Measurements from ENCODE around the gene PPP1R12B.
A peak's percentile ranks its signal among the peaks of the same experiment; 100 is the strongest.

PPP1R12B gene, protein sequence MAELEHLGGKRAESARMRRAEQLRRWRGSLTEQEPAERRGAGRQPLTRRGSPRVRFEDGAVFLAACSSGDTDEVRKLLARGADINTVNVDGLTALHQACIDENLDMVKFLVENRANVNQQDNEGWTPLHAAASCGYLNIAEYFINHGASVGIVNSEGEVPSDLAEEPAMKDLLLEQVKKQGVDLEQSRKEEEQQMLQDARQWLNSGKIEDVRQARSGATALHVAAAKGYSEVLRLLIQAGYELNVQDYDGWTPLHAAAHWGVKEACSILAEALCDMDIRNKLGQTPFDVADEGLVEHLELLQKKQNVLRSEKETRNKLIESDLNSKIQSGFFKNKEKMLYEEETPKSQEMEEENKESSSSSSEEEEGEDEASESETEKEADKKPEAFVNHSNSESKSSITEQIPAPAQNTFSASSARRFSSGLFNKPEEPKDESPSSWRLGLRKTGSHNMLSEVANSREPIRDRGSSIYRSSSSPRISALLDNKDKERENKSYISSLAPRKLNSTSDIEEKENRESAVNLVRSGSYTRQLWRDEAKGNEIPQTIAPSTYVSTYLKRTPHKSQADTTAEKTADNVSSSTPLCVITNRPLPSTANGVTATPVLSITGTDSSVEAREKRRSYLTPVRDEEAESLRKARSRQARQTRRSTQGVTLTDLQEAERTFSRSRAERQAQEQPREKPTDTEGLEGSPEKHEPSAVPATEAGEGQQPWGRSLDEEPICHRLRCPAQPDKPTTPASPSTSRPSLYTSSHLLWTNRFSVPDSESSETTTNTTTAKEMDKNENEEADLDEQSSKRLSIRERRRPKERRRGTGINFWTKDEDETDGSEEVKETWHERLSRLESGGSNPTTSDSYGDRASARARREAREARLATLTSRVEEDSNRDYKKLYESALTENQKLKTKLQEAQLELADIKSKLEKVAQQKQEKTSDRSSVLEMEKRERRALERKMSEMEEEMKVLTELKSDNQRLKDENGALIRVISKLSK

DNA sequence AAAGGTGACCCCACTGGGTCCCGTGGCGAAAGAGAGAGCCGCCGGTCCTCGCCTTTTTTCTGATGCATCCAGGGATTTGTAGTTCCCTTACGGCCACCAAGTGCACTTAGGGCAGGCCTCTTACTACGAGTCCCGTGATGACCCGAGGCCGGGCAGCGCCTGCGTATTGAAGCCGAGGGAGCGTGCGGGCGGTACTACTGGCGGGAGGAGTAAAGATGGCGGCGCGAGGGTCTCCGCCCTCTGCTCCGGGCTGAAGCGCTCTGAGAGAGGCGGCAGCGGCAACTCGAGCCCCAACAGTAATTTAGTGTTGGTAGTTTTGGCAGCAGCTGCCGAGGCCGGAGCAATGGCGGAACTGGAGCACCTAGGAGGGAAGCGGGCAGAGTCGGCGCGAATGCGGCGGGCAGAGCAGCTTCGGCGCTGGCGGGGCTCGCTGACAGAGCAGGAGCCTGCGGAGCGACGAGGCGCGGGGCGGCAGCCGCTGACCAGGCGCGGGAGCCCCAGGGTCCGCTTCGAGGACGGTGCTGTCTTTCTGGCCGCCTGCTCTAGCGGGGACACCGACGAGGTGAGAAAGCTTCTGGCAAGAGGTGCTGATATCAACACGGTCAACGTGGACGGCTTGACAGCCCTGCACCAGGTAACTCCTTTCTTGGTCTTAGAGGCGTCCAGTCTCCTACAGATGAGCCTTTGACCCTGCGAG lies at the start of gene PPP1R12B:
Gene PPP1R12B (plus strand): TSS at position 191 of the 697 bp plus-strand sequence. CDS start 153 bp downstream, at position 344.
- ATAC-seq (ENCODE audit: low read depth) (peak; percentile 97), DNase-seq (ENCODE audit: low spot score) (peak; percentile 97)
- no peaks in the 10 kb centered on the region for H3K27me3 ChIP-seq (ENCODE audit: insufficient read depth, poor library complexity, severe bottlenecking)
- peak within 1 kb of the TSS; percentile 66 for H3K4me3 ChIP-seq (ENCODE audit: severe bottlenecking)
- H3K27ac ChIP-seq (ENCODE audit: poor library complexity, severe bottlenecking) = peak within 1 kb of the TSS; percentile 32
- TF ChIP-seq, protein P1, sequence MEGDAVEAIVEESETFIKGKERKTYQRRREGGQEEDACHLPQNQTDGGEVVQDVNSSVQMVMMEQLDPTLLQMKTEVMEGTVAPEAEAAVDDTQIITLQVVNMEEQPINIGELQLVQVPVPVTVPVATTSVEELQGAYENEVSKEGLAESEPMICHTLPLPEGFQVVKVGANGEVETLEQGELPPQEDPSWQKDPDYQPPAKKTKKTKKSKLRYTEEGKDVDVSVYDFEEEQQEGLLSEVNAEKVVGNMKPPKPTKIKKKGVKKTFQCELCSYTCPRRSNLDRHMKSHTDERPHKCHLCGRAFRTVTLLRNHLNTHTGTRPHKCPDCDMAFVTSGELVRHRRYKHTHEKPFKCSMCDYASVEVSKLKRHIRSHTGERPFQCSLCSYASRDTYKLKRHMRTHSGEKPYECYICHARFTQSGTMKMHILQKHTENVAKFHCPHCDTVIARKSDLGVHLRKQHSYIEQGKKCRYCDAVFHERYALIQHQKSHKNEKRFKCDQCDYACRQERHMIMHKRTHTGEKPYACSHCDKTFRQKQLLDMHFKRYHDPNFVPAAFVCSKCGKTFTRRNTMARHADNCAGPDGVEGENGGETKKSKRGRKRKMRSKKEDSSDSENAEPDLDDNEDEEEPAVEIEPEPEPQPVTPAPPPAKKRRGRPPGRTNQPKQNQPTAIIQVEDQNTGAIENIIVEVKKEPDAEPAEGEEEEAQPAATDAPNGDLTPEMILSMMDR (IDR thresholded peaks at IDR 0.05; ENCODE audit: poor library complexity, severe bottlenecking) = no peak
- H3K4me1 ChIP-seq (ENCODE audit: insufficient read depth, poor library complexity, severe bottlenecking) = peaks cover 7% of the 10 kb centered on the region
- H3K9me3 ChIP-seq (ENCODE audit: severe bottlenecking) = no peaks in the 10 kb centered on the region
- H3K36me3 ChIP-seq (ENCODE audit: low read depth) = no peaks in the 10 kb centered on the region

DNA sequence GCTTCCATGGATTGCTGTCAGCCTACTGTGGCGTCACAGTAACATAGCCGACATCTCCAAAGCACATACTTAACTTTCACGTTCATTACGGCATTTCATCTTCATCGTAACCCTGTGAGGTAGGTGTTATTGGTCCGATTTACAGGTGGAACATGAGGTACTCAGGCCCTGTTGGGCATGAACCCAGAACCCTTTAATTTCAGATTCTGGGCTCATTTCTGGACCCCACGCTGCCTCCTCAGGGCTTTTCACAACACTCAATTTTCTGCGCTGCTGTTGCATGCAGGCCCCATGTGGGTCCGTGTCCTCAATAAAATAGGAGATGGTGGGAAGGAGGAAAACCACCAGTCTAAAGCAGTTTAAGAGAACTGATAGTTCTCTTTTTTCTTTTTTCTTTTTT lies 46.3 kb upstream of the PPP1R12B start:
- Histone ChIP-seq H3K4me1 (ENCODE audit: insufficient read depth, poor library complexity, severe bottlenecking) (no peaks in the 10 kb centered on the region), H3K27me3 (ENCODE audit: insufficient read depth, poor library complexity, severe bottlenecking) (no peaks in the 10 kb centered on the region), H3K9me3 (ENCODE audit: severe bottlenecking) (no peaks in the 10 kb centered on the region), H3K27ac (ENCODE audit: poor library complexity, severe bottlenecking) (no peak overlapping the region), H3K36me3 (ENCODE audit: low read depth) (no peaks in the 10 kb centered on the region), H3K4me3 (ENCODE audit: severe bottlenecking) (no peak overlapping the region)
- ATAC-seq (ENCODE audit: low read depth) (no peak), DNase-seq (ENCODE audit: low spot score) (no peak)
- TF ChIP-seq, protein P1 (IDR thresholded peaks at IDR 0.05; ENCODE audit: poor library complexity, severe bottlenecking) = no peak

DNA sequence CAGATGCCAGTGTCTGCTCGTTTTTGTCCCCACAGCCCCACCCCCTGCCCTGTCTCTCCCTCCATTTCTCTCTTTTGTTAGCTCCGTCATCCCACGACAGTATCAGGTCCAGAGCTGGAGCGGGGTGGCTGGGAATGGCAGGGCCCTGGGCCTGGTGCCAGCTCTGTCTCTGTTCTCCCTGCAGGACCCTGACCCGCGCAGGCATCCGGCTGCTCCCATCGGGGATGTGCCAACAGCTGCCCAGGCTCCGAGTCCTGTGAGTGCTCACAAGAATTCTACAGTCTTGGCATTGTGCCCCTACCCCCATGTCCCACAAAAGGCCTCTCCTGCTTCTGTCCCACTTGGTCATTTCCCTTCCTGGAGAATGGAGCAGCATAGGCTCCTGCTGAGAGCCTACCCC lies 44.1 kb upstream of the PPP1R12B start:
- ATAC-seq (ENCODE audit: low read depth) = no peak
- no peak for DNase-seq (ENCODE audit: low spot score)
- Histone ChIP-seq H3K4me3 (ENCODE audit: severe bottlenecking) (no peak overlapping the region), H3K9me3 (ENCODE audit: severe bottlenecking) (no peaks in the 10 kb centered on the region), H3K27me3 (ENCODE audit: insufficient read depth, poor library complexity, severe bottlenecking) (no peaks in the 10 kb centered on the region), H3K36me3 (ENCODE audit: low read depth) (no peaks in the 10 kb centered on the region), H3K4me1 (ENCODE audit: insufficient read depth, poor library complexity, severe bottlenecking) (no peaks in the 10 kb centered on the region), H3K27ac (ENCODE audit: poor library complexity, severe bottlenecking) (no peak overlapping the region)
- TF ChIP-seq, protein P1 (IDR thresholded peaks at IDR 0.05; ENCODE audit: poor library complexity, severe bottlenecking) = no peak

DNA sequence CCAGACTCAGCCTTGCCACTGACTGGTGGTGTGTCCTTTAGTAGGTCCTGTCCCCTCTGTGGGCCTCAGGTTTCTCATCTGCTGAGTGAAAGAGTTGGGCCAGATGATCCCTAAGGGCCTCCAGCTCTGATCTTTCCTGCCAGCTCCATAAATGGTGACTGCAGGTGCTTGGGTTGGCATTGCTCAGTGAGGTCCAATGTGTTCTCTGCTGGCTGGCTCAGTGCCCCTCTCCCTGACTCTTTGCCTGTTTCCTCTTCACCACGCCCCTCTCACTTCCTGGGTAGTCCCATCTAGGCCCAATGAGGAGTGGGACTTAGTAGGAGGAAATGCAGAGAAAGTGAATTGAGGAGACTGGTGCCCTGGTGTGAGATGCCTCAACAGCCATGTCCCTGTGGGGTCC lies 43.3 kb upstream of the PPP1R12B start:
- Histone ChIP-seq H3K36me3 (ENCODE audit: low read depth) (no peaks in the 10 kb centered on the region), H3K27me3 (ENCODE audit: insufficient read depth, poor library complexity, severe bottlenecking) (no peaks in the 10 kb centered on the region), H3K4me1 (ENCODE audit: insufficient read depth, poor library complexity, severe bottlenecking) (no peaks in the 10 kb centered on the region), H3K4me3 (ENCODE audit: severe bottlenecking) (no peak overlapping the region), H3K27ac (ENCODE audit: poor library complexity, severe bottlenecking) (no peak overlapping the region), H3K9me3 (ENCODE audit: severe bottlenecking) (no peaks in the 10 kb centered on the region)
- no peak for ATAC-seq (ENCODE audit: low read depth)
- no peak for DNase-seq (ENCODE audit: low spot score)
- TF ChIP-seq, protein P1 (IDR thresholded peaks at IDR 0.05; ENCODE audit: poor library complexity, severe bottlenecking) = no peak

Data from RWPE2 (cell line).